Peyer's patch (tissue), 4 donors: ENCODE results near the gene RYK.

Experiments used
- POLR2A ChIP-seq, 2 donors: fragments of 450-650 bp; IDR thresholded peaks; one replicate each; pipeline ENCODE4 v1.5.1; 2017; ENCODE audit warnings: antibody characterized with exemption in 2 of 2, mild to moderate bottlenecking in 2 of 2, moderate library complexity in 2 of 2
- TF ChIP-seq, protein P1 (sequence below), 6 experiments: fragments of 450-650 bp in 4 of 6; fragments of 200-600 bp in 2 of 6; sonication (generic) in 1 of 6; IDR thresholded peaks; one replicate each; pipeline ENCODE4 v1.5.1; 2017 to 2019; ENCODE audit warnings: antibody characterized with exemption in 6 of 6, mild to moderate bottlenecking in 3 of 6, moderate library complexity in 1 of 6

GRCh38 chr3:134180761-134181160, 69.9 kb downstream of the RYK start:
- TF ChIP-seq, protein P1, sequence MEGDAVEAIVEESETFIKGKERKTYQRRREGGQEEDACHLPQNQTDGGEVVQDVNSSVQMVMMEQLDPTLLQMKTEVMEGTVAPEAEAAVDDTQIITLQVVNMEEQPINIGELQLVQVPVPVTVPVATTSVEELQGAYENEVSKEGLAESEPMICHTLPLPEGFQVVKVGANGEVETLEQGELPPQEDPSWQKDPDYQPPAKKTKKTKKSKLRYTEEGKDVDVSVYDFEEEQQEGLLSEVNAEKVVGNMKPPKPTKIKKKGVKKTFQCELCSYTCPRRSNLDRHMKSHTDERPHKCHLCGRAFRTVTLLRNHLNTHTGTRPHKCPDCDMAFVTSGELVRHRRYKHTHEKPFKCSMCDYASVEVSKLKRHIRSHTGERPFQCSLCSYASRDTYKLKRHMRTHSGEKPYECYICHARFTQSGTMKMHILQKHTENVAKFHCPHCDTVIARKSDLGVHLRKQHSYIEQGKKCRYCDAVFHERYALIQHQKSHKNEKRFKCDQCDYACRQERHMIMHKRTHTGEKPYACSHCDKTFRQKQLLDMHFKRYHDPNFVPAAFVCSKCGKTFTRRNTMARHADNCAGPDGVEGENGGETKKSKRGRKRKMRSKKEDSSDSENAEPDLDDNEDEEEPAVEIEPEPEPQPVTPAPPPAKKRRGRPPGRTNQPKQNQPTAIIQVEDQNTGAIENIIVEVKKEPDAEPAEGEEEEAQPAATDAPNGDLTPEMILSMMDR (IDR thresholded peaks at IDR 0.05) = no peak
- no peak for TF ChIP-seq POLR2A (IDR thresholded peaks at IDR 0.05)
